Measurements from ENCODE around the gene IGDCC3.

Gene IGDCC3

DNA sequence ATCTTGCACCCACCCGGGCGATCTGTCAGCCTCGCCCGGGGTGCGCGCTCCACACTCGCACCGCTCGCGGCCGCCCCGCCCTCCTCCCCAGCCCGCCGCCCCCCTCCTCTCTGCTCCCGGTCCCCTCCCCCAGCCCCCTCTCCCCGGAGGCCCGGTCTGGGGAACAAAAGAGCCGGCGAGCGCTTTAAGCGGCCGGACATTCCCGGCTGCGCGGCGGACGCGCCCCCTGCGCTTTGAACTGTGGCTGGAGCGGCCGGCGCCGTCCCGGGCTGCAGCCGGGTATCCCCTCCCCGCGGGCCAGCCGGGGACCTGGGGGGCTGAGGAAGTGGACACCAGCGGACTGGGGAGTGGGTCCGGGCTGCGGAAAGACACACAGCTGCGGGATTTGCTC, at the start of gene IGDCC3:
Gene IGDCC3 (minus strand): TSS at position 27 of the 391 bp plus-strand sequence. CDS start 214 bp downstream, outside the sequence.
- DNase-seq (ENCODE audit: low read depth in 2 of 2), result no peak

DNA sequence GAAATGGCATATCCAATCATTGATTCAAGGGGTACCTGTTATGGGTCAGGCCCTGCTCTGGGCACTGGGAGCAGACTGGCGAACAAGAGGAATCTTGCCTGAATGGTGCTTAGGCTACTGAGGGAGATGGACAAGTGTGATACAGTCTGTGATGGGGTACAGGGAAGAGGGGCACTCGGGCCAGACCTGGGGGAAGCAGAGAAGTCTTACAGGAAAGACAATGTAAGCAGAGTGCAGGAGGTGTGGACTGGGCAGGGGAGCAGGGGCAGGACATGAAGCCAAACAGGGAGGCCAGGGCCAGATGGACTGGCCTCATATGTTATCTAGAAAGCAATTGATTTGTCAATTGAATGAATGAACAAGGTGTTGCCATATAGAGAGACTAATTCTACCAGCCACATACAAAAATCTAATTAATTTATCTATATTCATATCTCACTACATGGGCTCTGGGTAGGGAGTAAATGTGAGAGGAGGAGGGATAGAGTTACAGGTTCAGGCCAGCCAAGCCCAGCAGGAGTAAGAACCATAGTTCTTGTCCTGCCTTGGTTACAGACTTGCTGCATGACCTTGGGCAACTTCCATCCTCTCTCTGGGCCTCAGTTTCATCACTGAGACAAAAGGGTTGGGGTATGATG, 48.5 kb upstream of the IGDCC3 start:
- no peak for DNase-seq (ENCODE audit: low read depth in 2 of 2)

DNA sequence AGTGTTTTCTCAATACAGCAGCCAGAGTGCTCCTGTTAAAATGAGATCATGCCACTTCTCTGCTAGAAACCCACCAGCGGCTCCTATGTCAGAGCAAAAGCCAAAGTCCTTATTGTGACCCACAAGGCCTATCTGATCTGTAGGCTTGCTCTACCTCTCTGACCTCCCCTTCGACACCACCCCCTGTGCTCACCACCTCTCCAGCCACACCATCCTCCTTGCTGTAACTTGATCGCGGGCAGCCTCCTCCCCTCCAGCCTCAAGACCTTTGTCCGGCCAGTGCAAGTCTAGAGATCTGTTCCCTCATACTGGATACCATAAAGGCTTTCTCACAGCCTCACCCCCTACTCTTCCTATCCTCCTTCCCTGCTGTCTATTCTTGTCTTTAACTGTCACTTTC, 46.9 kb upstream of the IGDCC3 start:
- DNase-seq (ENCODE audit: low read depth in 2 of 2), result no peak

DNA sequence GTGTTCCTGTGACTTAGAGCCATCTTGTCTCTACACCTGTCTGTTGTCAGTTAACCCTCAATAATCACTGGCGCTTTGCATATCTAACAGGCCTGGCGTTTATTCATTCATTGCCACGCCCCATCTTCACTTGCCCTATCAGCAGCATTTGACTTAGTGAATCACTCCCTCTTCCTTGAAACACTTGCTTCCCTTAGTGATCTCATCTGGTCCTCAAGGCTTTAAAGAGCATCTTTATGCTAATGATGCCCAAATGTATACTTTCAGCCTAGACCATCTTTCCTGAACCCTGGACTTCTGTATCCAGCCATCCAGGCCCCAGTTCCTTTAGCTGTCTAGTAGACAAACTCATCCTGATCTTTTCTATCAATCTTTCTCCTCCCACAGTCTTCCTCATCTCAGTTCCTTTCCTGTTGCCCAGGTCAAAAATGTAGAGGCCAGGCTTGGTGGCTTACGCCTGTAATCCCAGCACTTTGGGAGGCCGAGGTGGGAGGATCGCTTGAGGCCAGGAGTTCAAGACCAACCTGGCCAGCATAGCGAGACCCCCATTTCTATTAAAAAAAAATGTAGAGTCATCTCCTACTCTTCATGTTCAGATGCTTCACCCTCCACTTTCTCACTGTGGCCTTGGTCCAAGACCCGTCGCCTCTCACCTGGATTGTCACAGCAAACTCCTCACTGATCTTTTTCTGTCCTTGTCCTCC, 46.3 kb upstream of the IGDCC3 start:
- DNase-seq (ENCODE audit: low read depth in 2 of 2), result no peak

DNA sequence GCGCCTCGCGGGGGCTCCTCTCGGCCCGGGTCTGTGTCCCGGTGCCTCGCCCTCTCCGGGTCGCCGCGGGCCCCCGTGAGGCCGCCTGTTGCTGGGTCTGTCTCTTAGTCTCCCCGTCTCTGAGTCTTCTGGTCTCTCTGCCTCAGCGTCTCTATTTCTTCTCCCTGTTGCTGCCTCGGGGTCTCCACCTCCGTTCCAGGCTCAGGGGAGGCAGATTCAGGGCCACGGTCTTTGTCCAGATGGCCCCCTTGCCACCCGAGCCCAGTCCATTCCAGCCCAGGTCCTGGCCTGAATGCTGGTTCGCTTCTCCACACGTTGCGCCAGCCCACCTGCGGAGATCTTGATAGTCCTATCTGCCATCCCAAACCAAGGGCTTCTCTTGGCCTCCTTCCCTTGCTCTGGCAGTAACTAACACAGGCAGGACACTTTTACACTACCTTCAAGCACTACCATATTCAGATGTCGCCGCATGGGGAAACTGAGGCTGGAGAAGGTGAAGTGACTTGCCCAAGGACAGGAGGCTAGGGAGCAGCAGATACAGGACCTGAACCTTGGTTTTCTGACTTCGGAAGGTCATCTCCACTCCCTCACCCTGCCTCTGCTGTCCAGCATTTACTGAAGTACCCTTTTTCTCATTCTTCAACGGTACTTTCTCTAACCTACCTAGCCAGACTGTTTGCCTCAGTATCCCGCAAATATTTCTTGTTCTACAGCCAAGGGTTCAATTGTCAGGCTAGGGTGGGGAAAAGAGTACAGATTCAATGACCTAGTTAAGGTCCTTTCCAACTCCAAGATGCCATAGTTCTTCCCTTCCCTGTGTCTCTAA, 45.6 kb upstream of the IGDCC3 start:
- DNase-seq (ENCODE audit: low read depth in 2 of 2), result no peak

DNA sequence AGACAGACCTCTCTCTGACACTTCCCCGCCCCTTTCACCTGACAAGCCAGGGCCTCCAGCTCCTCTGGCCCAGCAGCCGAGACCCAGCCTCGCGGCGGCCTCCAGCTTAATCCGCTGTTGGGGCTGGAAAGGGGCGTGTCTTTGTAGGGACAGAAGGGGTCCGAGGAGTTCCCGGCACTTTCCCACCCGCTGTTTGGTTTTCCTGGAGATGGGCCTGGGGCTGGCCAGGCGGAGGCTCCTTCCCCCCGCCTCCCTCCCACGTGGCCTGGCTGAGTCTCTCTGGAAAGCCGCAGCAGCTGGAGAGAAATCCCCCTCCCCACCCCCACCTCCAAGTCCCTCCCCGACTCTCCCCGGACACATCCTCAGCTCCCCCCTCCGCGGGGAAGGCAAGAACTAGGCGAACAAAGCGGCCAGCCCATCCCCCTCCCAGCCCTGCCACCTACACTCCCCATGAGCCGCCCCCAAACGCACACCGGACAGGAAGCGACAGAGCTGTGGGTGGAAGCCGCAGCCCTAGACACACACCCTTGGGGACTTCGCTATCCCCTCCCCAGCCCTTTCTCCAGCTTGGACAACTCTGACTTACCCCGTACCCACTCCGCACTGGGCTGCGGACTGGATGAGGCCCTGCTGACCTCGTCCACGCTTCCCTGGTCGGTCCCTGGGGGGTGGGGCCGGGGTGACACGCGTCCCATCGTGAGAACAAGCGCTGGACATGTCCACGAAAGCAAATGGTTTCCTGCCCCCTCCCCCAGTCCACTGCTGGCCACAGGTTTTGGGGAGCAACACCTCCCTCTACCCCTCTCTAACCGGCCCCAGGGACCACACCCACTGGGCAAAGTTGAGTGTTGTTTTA, 43.8 kb upstream of the IGDCC3 start:
- DNase-seq (ENCODE audit: low read depth in 2 of 2), result peak; percentile 73 to 74

DNA sequence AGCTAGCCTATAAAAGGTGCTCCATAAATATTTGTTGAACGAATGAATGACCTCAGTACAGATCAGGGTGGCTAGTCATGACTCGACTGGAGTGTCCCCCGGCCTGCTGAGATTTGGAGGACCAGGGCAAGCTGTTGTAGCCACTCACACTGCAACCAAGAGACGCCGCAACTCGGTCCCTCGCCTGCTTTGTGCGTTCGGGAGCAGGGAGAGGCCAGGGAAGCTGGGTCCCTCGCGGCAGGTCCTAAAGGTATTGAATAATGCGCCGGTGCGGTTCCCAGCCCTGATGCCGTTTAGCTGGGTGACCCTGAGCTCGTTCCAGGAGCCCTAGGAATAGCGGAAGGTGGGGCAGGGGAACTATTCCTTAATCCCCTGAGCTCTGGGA, 43.2 kb upstream of the IGDCC3 start:
- DNase-seq (ENCODE audit: low read depth in 2 of 2), result no peak

DNA sequence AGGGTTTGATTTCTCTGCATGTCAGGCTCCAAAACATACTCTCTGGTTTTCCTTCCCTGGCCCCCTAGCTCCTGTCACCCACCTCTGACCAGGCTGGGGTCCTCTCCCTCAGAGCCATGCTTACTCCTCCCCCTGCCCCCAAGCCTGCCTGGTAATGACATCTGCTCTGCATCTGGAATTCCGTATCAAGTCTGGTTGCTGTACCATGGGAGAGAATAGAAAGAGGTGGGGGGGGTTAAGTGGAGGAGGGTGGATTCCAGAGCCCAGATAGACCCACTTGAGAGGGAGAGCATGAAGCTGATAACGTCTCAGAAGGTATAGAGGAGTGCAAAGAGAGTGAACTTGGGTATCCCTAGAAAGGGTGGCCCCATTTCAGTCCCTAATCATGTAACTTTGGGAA, 40.8 kb upstream of the IGDCC3 start:
- DNase-seq (ENCODE audit: low read depth in 2 of 2), result no peak

DNA sequence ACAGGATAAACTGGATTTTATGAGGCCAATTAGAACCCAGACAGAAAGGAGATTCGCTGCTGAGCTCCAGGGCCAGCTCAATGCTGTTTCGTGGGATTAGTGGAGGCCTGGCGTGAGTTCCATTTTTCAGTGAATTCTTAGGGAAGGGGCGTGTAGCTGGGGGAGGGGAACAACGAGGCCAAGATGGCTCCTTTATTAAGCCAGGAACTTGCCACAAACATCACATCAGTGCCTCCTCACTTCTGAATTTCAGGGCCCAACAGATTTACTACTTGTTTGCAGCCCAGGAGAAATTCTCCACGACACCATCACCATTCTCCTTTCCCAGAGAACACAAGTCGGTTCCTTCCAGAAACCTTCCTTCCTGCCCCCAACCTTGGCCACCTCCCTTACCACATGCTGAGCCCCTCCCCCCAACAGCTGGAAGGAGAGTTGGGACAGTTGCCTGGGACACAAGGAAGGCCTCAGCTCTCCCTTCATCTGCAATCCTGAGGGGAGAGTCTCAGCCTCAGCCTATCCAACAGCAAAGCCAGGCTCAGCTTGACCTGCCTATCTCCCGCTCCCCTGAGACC, 39.1 kb upstream of the IGDCC3 start:
- no peak for DNase-seq (ENCODE audit: low read depth in 2 of 2)

DNA sequence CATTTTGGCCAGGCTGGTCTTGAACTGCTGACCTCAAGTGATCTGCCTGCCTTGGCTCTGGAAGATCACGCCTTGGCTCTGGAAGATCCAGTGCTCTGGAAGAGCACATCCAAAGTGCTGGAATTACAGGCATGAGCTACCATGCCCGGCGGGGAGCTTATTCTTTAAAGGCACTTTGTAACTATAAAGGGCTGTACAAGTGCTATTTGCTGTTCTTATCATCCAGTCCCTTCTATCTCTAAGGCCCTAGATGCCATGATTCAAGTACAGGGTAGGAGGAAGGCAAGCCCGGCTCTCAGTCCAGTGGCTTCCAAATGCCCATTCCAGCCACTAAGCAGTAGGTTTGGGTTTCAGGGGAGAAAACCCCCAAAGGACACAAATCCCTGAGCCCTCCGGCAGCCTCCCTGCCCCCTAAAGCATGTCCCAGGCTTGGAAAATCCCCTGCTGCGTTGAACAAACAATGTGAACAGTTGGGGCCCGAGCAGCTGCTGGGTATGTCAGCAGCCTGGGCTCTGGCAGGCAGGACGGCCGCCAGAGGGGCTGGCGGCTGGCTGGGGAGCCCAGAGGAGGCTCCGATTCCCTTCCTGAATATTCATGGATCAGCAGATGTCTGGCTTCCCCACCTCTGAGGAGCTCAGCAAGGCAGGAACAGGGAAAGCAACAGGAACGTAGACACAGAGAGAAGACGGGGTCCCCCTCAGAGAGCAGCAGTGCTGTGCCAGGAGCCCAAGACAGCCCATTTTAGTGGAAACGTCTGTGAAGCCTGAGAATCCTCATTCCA, 37.2 kb upstream of the IGDCC3 start:
- no peak for DNase-seq (ENCODE audit: low read depth in 2 of 2)

DNA sequence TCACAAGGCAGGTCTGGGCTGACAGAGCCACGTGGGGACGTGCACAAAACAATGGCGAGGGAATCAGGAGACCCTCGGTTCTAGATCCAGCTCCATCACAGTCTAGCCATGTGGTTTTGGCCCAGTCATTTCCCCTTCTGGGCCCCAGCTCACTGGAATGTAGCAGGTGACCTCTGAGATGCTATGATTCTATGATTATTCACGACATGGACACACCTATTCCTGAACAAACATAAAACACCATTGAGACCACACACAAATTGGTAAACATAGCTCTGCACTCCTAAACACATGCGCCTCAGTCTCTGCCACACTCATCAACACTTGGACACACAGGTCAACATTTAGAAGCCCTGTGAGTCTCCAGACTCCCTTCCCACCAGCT, 36.0 kb upstream of the IGDCC3 start:
- no peak for DNase-seq (ENCODE audit: low read depth in 2 of 2)

DNA sequence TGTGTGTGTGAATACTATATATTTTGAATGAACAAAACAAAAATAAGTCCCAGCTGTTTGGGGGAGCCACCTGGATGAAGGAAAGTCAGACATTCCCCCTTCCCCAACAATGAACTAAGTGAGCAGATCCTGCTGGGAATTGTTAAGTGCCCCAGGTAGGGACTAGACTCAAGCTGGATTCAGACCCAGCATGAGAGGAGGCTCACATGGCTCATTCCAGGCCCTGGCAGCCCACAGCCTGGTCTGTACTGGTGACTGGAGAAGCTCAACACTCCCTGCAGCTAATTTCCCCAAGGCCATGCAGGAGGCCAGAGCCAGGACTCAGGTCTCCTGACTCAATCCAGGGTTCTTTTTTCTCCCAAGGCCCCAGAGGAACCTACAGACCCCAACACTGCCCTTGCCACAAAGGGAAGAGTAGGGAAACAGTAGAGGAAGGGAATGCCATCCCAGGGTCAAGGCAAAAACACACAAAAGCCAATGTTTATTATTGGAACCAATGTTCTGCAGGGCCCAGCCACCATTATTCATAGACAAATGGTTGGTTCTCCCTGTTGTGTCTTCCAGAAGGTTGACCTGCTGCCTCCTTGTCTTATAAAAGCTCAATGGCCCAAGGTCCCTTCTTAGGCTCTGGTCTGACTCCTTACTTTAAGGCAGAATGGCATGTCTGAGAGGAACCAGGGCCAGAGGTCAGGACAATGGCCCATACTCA, 35.4 kb upstream of the IGDCC3 start:
- DNase-seq (ENCODE audit: low read depth in 2 of 2), result no peak

DNA sequence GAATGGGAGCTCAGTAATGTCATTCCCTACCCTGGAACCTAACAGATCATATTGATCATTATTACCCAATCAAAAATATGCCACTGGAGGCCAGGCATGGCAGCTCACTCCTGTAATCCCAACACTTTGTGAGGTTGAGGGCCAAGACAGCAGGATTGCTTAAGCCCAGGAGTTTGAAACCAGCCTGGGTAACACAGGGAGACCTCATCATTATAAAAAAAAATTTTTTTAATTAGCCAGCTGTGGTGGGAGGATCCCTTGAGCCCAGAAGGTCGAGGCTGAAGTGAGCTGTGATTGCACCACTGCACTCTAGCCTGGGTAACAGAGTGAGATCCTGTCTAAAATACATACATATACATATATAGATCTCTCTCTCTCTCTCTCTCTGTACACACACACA, 34.8 kb upstream of the IGDCC3 start:
- DNase-seq (ENCODE audit: low read depth in 2 of 2), result no peak

DNA sequence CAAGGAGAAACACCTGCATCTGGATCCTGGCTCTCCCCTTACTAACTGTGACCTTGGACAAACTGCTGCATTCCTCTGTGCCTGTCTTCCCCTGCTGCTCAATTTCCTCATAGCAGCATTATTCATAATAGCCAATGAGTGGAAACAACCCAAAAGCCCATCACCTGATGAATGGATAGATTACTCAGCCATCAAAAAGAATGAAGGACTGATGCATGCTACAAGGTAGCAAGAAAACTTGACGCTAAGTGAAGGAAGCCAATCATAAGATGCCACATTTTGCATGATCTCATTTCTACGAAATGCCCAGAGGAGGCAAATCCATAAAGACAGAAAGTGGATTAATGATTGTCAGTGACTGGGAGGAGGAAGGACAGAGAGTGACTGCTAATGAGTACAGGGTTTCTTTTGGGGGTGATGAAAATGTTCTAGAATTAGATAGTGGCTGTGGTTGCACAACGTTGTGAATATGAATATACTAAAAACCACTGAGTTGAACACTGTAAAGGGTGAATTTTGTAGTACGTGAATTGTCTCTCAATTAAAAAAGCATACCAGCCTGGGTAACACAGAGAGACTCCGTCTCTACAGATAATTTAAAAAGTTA, 33.8 kb upstream of the IGDCC3 start:
- DNase-seq (ENCODE audit: low read depth in 2 of 2), result no peak

DNA sequence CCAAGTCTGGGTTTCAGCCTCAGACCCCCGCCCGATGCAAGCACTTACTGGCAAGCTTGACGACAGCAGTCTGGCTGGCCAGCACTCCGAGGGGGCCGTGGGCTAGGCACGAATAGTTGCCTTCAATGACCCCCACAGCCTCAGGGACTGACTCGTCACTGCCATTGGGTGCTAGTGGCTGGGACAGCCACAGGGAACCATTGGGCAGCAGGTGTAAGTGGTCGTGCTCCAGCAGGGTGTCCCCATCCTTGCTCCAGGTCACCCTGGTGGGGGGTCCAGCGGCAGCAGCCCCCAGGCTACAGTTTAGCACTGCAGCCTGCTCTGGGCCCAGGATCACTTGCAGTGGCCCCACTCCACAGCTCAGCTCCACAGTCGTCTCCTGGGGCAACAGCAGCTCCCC, 33.2 kb upstream of the IGDCC3 start:
- no peak for DNase-seq (ENCODE audit: low read depth in 2 of 2)

DNA sequence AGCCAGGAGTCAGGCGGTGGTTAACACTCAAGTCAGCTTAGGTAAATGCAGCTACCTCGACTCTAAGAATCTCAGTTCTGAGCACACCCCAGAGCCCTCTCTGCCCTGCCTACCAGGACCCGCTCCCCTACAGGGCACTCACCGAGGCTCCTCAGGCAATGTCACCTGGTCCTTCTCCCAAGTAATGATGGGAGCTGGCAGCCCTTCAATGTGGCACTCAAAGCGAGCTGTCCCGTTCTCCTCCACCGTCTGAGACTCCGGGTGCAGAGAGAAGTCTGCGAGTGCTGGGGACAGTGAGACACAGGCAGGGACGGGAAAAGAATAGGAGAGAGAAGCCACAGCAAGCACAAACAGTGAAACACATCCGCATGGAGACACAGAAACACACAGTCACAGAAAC, 32.2 kb upstream of the IGDCC3 start:
- no peak for DNase-seq (ENCODE audit: low read depth in 2 of 2)

DNA sequence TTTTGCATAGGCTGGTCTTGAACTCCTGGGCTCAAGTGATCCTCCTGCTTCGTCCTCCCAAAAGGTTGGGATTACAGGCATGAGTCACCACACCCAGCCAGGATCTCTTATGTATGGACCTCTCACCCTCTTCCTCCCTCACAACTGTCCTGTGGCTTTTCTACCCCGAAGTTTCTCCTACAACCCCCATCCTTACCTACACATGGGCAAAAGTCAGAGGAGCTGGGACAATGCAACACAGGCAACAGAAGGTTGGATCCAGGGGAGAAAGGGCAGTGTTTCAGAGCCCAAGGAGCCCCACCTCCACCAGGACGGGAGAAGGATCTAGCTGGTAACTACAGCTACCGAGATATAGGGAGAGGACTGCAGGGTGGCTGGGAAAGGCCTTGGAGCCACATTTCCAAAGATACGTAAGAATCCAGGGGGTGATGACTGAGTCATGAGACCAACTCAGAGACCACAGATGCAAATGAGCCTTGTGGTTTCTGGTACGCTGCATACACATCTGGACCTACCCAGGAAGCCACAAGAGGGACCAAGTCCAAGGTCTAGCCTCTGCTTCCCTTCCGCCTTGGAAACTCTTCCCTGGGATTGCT, 31.3 kb upstream of the IGDCC3 start:
- DNase-seq (ENCODE audit: low read depth in 2 of 2), result peak; percentile 97

DNA sequence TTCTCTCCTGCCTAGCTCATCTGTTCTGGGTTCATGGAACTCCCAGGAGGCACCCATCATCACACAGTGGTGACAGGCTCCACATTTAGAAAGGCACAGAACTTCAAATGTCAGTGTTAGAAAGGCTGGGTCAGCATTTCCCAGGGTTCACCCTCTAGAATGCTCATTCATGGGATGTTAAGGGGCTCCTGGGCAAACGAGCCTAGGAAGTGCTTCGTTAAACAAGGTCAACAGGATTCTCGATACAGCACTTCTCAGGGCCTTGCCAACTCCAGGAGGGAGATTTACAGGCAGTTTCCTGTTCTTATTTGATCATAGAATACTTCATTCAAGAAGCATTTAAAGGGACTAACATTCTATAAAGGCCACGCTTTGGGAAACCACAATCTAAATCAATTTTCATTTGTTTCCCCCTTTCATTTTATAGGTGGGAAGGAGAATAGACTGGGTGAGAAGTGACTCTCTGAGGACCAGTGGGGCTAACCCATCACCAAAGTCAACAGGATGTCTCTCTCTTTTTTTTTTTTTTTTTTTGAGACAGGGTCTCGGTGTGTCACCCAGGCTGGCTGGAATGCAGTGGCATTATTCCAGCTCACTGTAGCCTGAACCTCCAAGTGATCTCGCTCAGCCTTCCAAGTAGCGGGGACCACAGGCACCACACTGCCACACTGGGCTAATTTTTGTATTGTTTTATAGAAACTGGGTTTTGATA, 30.7 kb upstream of the IGDCC3 start:
- no peak for DNase-seq (ENCODE audit: low read depth in 2 of 2)
